A549 (cell line): ENCODE data around the gene IFT43. TPM values are rescaled to one million over a fixed set of nuclear protein-coding genes. Genes with fewer than 3 reads are reported as not detected.

Source experiments
- ATAC-seq, 2 experiments: fragments of 200-7000 bp in 1 of 2; fragments of >200 bp in 1 of 2; cut with Nextera tagmentation in 1 of 2; cut with Tn5 transposase in 1 of 2; 3 replicates each; pipeline versions ENCODE4 v1.8.0 to v1.9.1; 2018 to 2020; ENCODE audit warnings: mild to moderate bottlenecking in 1 of 2, moderate library complexity in 1 of 2
- CTCF ChIA-PET: fragments of 300-600 bp; sonication (Branson Sonifier 250); formaldehyde crosslinking; extraction: SDS; loops from one replicate; lab custom pipeline; 2021; ENCODE audit warnings: antibody characterized with exemption, inconsistent platforms; lab: Yijun Ruan, JAX
- POLR2A ChIA-PET: fragments of 350-600 bp; formaldehyde crosslinking; extraction: SDS; loops from one replicate; lab custom pipeline; 2021; ENCODE audit warnings: antibody characterized with exemption, inconsistent platforms; lab: Yijun Ruan, JAX
- DNase-seq, 2 experiments: peaks; one replicate each; pipeline versions ENCODE4 v3.0.0 to v3.0.0-alpha.2; 2011 to 2016; ENCODE audit warnings: low read depth in 1 of 2, low spot score in 1 of 2
- FAIRE-seq: peaks from 2 replicates; lab custom pipeline; 2011; peaks lifted over from hg19 to GRCh38; lab: Jason Lieb, UNC
- H3K27ac ChIP-seq, 2 experiments: fragments of >200 bp; sonication (Bioruptor Twin); formaldehyde crosslinking; 3 replicates each; pipeline ENCODE4 v1.5.1; 2016 to 2017
- H3K4me1 ChIP-seq: fragments of >200 bp; sonication (Bioruptor Twin); formaldehyde crosslinking; 3 replicates; pipeline ENCODE4 v1.6.1; 2016
- H3K4me2 ChIP-seq: fragments of >200 bp; sonication (Bioruptor Twin); formaldehyde crosslinking; 3 replicates; pipeline ENCODE4 v1.6.1; 2016
- H3K4me3 ChIP-seq: fragments of >200 bp; sonication (Bioruptor Twin); formaldehyde crosslinking; 3 replicates; pipeline ENCODE4 v1.5.1; 2016
- H3K9me3 ChIP-seq: fragments of >200 bp; sonication (Bioruptor Twin); formaldehyde crosslinking; 3 replicates; pipeline ENCODE4 v1.6.1; 2016
- CBX8 ChIP-seq: fragments of 200-600 bp; sonication (generic); IDR thresholded peaks from 2 replicates; pipeline ENCODE4 v1.6.1; 2016
- CHD2 ChIP-seq: fragments of 150-350 bp; IDR thresholded peaks from 2 replicates; pipeline ENCODE4 v1.6.1; 2014; ENCODE audit warnings: low read length; ENCODE audit not compliant: partially characterized antibody
- EHMT2 ChIP-seq: fragments of 200-600 bp; sonication (generic); IDR thresholded peaks from 2 replicates; pipeline ENCODE4 v1.6.1; 2016; ENCODE audit warnings: antibody characterized with exemption, low read depth, mild to moderate bottlenecking, moderate library complexity
- EP300 ChIP-seq, 2 experiments: fragments of >200 bp; sonication (Bioruptor Twin); formaldehyde crosslinking; IDR thresholded peaks; 2 replicates in 1 of 2; 3 replicates in 1 of 2; pipeline ENCODE4 v1.6.1; 2016 to 2017
- FOSL2 ChIP-seq, 2 experiments: fragments of 450-650 bp in 1 of 2; fragments of >200 bp in 1 of 2; sonication (Bioruptor Twin) in 1 of 2; formaldehyde crosslinking; IDR thresholded peaks; 2 replicates each; pipeline versions ENCODE4 v1.5.0 to v1.6.1; 2016 to 2020; ENCODE audit warnings: mild to moderate bottlenecking in 1 of 2, moderate library complexity in 1 of 2
- FOXS1 ChIP-seq: fragments of 250-450 bp; sonication (Bioruptor Pico); IDR thresholded peaks from 2 replicates; pipeline ENCODE4 v1.5.0; 2020; ENCODE audit warnings: mild to moderate bottlenecking, moderate library complexity
- HEYL ChIP-seq: fragments of 250-450 bp; sonication (Bioruptor Pico); IDR thresholded peaks from 2 replicates; pipeline ENCODE4 v1.8.0; 2021; ENCODE audit warnings: mild to moderate bottlenecking, moderate library complexity
- HOXB13 ChIP-seq: fragments of 250-450 bp; sonication (Bioruptor Pico); IDR thresholded peaks from 2 replicates; pipeline ENCODE4 v1.5.0; 2020; ENCODE audit warnings: low read depth, mild to moderate bottlenecking, moderate library complexity
- KDM1A ChIP-seq: fragments of 200-600 bp; sonication (generic); IDR thresholded peaks from 2 replicates; pipeline ENCODE4 v1.6.1; 2016; ENCODE audit warnings: low read depth, mild to moderate bottlenecking
- MAFK ChIP-seq: fragments of 450-650 bp; IDR thresholded peaks from 2 replicates; pipeline ENCODE4 v1.6.1; 2014; ENCODE audit not compliant: partially characterized antibody
- MAZ ChIP-seq: fragments of 150-350 bp; IDR thresholded peaks from 2 replicates; pipeline ENCODE4 v1.6.1; 2014; ENCODE audit warnings: antibody characterized with exemption, low read depth, low read length, borderline replicate concordance
- MYC ChIP-seq: IDR thresholded peaks from 2 replicates; pipeline ENCODE4 v1.6.1; 2012; ENCODE audit warnings: mild to moderate bottlenecking, inconsistent platforms, low read length, improper control_type of control experiment, borderline replicate concordance
- RCOR1 ChIP-seq: fragments of 150-350 bp; IDR thresholded peaks from 2 replicates; pipeline ENCODE4 v1.6.1; 2014; ENCODE audit warnings: antibody characterized with exemption, low read length, low read depth
- SMC3 ChIP-seq: fragments of >200 bp; sonication (Bioruptor Twin); formaldehyde crosslinking; IDR thresholded peaks from 3 replicates; pipeline ENCODE4 v1.6.1; 2018; ENCODE audit warnings: inconsistent platforms
- TFCP2L1 ChIP-seq: fragments of 250-450 bp; sonication (Bioruptor Pico); IDR thresholded peaks from 2 replicates; pipeline ENCODE4 v1.5.0; 2021; ENCODE audit warnings: mild to moderate bottlenecking
- ZFP36 ChIP-seq: fragments of 450-650 bp; IDR thresholded peaks from 2 replicates; pipeline ENCODE4 v1.6.1; 2014; ENCODE audit warnings: borderline replicate concordance; ENCODE audit not compliant: partially characterized antibody
- ZNF302 ChIP-seq: fragments of 250-450 bp; sonication (Bioruptor Pico); IDR thresholded peaks from 2 replicates; pipeline ENCODE4 v1.9.0; 2021; ENCODE audit warnings: inconsistent platforms, mild to moderate bottlenecking, moderate library complexity
- WGBS: methylation state at CpG from one replicate; pipeline ENCODE4 v1.1.6; 2017; ENCODE audit errors: missing lambda C conversion rate; 5-methylcytosine and 5-hydroxymethylcytosine counted together
- polyA plus RNA-seq, 4 experiments: library from polyadenylated mRNA; depleted of rRNA in 3 of 4; stranded (reverse); fragments of >200 nt; fragmentation: RNase III in 1 of 4; extraction: RNeasy Plus Mini Kit Qiagen cat#74134 plus additional on column Dnase treatment in 1 of 4; gene quantifications; 2 replicates in 3 of 4; 3 replicates in 1 of 4; pipeline ENCODE4 v1.2.3, GENCODE V29; 2011 to 2017
- TF ChIP-seq, protein P1 (sequence below): IDR thresholded peaks from 2 replicates; pipeline ENCODE4 v1.6.1; 2012
- TF ChIP-seq, protein P2 (sequence below): IDR thresholded peaks from 2 replicates; pipeline ENCODE4 v1.6.1; 2012
- TF ChIP-seq, protein P3 (sequence below): fragments of 250-450 bp; sonication (Bioruptor Pico); IDR thresholded peaks from 2 replicates; pipeline ENCODE4 v1.5.0; 2021; ENCODE audit warnings: mild to moderate bottlenecking, moderate library complexity, borderline replicate concordance

Gene IFT43
- polyA plus RNA-seq, 2 of the 4 experiments (the other 2 are of a cell fraction), result 46.4 to 49.4 TPM

DNA sequence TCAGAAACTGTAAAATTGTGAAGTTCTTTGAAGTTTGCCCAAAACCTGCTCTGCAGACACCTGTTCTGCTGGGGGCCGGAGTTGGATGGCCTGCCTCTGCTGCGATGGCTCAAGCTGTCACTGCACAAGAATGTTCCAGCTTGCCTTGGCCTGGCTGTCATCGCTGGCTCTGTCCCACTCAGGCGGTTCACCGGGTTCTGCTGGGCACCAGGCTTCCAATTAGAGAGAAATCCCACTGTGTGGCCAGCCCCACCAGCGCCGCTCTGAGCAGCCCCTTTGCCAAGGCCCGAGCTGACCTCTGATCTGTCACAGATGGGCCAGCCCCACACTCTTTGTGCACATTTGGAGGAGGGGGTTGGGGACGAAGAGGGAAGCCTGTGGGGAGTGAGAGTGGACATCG, 94.5 kb downstream of the IFT43 start:
- TF ChIP-seq, protein P1, sequence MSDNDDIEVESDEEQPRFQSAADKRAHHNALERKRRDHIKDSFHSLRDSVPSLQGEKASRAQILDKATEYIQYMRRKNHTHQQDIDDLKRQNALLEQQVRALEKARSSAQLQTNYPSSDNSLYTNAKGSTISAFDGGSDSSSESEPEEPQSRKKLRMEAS, result no peak
- TF ChIP-seq TFCP2L1 (CRISPR knock-in tag) (no peak), SMC3 (no peak), ZFP36 (no peak), EHMT2 (no peak), FOSL2 (IDR thresholded peaks at IDR 0.05) (no peak), FOSL2 (CRISPR knock-in tag; IDR thresholded peaks at IDR 0.05) (no peak), HOXB13 (CRISPR knock-in tag) (no peak), MYC (no peak), EP300 (IDR thresholded peaks at IDR 0.05) (no peak), CBX8 (no peak), MAFK (no peak), MAZ (no peak), ZNF302 (CRISPR knock-in tag) (no peak), CHD2 (no peak), KDM1A (no peak), FOXS1 (CRISPR knock-in tag) (no peak), HEYL (CRISPR knock-in tag) (no peak), RCOR1 (no peak)
- TF ChIP-seq, protein P2, sequence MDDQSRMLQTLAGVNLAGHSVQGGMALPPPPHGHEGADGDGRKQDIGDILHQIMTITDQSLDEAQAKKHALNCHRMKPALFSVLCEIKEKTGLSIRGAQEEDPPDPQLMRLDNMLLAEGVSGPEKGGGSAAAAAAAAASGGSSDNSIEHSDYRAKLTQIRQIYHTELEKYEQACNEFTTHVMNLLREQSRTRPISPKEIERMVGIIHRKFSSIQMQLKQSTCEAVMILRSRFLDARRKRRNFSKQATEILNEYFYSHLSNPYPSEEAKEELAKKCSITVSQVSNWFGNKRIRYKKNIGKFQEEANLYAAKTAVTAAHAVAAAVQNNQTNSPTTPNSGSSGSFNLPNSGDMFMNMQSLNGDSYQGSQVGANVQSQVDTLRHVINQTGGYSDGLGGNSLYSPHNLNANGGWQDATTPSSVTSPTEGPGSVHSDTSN, result no peak
- FAIRE-seq, result no peak
- Histone ChIP-seq H3K27ac (no peak overlapping the region), H3K4me2 (no peak overlapping the region), H3K9me3 (no peaks in the 10 kb centered on the region), H3K4me1 (no peaks in the 10 kb centered on the region), H3K4me3 (no peak overlapping the region)
- 85% methylated on average over 8 of the region's 10 CpGs for WGBS
- ChIA-PET POLR2A (no interaction called here), CTCF (interaction anchor here (2.3 kb wide), 1 partner anchor 272 kb away, joined by 8 read pairs; no protein-coding TSS in a partner anchor)
- ATAC-seq, result no peak
- DNase-seq, result no peak

DNA sequence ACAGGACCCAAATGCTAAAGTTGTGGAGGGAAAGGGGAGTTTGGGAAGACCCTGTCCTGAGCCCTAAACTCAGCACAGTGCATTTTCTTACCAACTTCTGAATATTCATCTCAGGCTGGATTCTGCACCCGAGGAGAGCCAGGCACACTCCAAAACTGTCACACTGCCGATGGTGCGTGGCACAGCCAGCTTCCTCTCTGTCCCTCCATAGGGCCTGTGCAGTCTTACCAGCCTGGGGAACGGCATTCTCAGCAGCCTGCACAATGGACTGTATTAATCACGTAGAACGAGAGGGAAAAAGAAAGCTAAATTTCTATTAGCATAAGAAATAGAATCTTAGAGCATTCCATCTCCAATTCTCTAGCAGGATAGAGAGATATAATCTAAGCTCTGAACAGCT, 94.9 kb downstream of the IFT43 start:
- CTCF ChIA-PET, result no interaction called here
- 83% methylated on average over 6 of the region's 6 CpGs for WGBS
- FAIRE-seq, result no peak

DNA sequence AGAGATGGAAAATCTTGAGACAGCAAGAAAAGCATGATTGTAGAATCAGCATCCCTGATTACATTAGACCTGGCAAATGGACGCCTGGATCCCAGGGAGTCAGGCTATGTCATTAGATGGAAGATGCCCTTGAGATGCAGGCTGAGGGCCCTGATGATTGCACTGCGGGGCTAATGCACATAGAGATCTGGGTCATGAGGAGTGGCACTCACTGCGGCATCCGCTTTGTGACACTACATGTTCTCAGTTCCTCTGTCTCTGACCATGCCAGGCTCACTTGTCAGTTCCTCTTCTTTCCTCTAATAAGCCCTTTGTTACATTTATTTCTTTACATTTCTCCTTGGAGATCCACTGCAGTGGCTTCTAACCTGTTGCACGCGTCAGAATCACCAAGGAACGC, 96.1 kb downstream of the IFT43 start:
- Histone ChIP-seq H3K4me3 (no peak overlapping the region), H3K27ac (no peak overlapping the region), H3K4me1 (no peaks in the 10 kb centered on the region), H3K9me3 (no peaks in the 10 kb centered on the region), H3K4me2 (no peak overlapping the region)
- TF ChIP-seq, protein P3, sequence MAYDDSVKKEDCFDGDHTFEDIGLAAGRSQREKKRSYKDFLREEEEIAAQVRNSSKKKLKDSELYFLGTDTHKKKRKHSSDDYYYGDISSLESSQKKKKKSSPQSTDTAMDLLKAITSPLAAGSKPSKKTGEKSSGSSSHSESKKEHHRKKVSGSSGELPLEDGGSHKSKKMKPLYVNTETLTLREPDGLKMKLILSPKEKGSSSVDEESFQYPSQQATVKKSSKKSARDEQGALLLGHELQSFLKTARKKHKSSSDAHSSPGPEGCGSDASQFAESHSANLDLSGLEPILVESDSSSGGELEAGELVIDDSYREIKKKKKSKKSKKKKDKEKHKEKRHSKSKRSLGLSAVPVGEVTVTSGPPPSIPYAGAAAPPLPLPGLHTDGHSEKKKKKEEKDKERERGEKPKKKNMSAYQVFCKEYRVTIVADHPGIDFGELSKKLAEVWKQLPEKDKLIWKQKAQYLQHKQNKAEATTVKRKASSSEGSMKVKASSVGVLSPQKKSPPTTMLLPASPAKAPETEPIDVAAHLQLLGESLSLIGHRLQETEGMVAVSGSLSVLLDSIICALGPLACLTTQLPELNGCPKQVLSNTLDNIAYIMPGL, result no peak
- TF ChIP-seq, protein P1, result no peak
- TF ChIP-seq FOSL2 (IDR thresholded peaks at IDR 0.05) (no peak), FOSL2 (CRISPR knock-in tag; IDR thresholded peaks at IDR 0.05) (no peak)
- no peak for DNase-seq
- ChIA-PET POLR2A (no interaction called here), CTCF (no interaction called here)
- no peak for FAIRE-seq
- no peak for ATAC-seq
- WGBS, result 93% methylated on average over 7 of the region's 7 CpGs

More for the DNA sequence above, 94.9 kb downstream of the IFT43 start:
- no peak overlapping the region for H3K4me3 ChIP-seq
- TF ChIP-seq MYC, result no peak
- TF ChIP-seq ZNF302 (CRISPR knock-in tag), result no peak
- H3K4me2 ChIP-seq, result no peak overlapping the region
- H3K4me1 ChIP-seq, result no peaks in the 10 kb centered on the region
- no peak for DNase-seq
- no peak for ATAC-seq
- no peak overlapping the region for H3K27ac ChIP-seq
- POLR2A ChIA-PET, result no interaction called here
- no peaks in the 10 kb centered on the region for H3K9me3 ChIP-seq
